Thoracic aorta (tissue), 2 donors: ENCODE data around the gene SSBP3. TPM values are rescaled to one million over a fixed set of nuclear protein-coding genes. Genes with fewer than 3 reads are reported as not detected.
"Not testable (repeated sequence)": the region's sequence is repeated elsewhere in the genome, so short reads cannot be mapped to it uniquely, and the experiment has no call there.

Experiments
- ATAC-seq: fragments of 150-250 bp; one replicate; pipeline ENCODE4 v1.8.0; 2017; ENCODE audit warnings: low read depth; ENCODE audit not compliant: insufficient number of reproducible peaks, low FRiP score
- DNase-seq: peaks from one replicate; pipeline ENCODE4 v3.0.0-alpha.2; 2020; ENCODE audit warnings: low spot score
- H3K27ac ChIP-seq, 2 donors: fragments of 200-600 bp; sonication (generic); 1 replicate in 1 of 2; 2 replicates in 1 of 2; pipeline ENCODE4 v1.5.1; 2016; ENCODE audit warnings: mild to moderate bottlenecking in 2 of 2, moderate library complexity in 2 of 2
- H3K27me3 ChIP-seq: fragments of 200-600 bp; sonication (generic); replicated peaks from 2 replicates; pipeline ENCODE4 v1.6.0; 2016; ENCODE audit warnings: mild to moderate bottlenecking; ENCODE audit not compliant: insufficient read depth
- H3K36me3 ChIP-seq: fragments of 200-600 bp; sonication (generic); one replicate; pipeline ENCODE4 v1.5.1; 2016
- H3K4me1 ChIP-seq, 2 donors: fragments of 200-600 bp; sonication (generic); 1 replicate in 1 of 2; 2 replicates in 1 of 2; pipeline versions ENCODE4 v1.5.1 to v1.6.0; 2016; ENCODE audit warnings: low read depth in 2 of 2, mild to moderate bottlenecking in 1 of 2; ENCODE audit not compliant: control insufficient read depth in 1 of 2
- H3K4me3 ChIP-seq: fragments of 200-600 bp; sonication (generic); 2 replicates; pipeline ENCODE4 v1.5.1; 2016; ENCODE audit warnings: mild to moderate bottlenecking
- H3K9me3 ChIP-seq: fragments of 200-600 bp; sonication (generic); 2 replicates; pipeline ENCODE4 v1.5.1; 2016
- total RNA-seq, 2 donors: library from RNA; depleted of rRNA; stranded (reverse); fragments of >200 nt; gene quantifications; one replicate each; pipeline versions ENCODE4 v1.1.0 to v1.2.3, GENCODE V29; 2016
- TF ChIP-seq, protein P1 (sequence below): fragments of 200-600 bp; sonication (generic); IDR thresholded peaks from one replicate; pipeline ENCODE4 v1.5.1; 2019; ENCODE audit warnings: antibody characterized with exemption

The SSBP3 gene
- total RNA-seq, 2 donors from 2014 or later: 33.4 to 87.1 TPM

DNA sequence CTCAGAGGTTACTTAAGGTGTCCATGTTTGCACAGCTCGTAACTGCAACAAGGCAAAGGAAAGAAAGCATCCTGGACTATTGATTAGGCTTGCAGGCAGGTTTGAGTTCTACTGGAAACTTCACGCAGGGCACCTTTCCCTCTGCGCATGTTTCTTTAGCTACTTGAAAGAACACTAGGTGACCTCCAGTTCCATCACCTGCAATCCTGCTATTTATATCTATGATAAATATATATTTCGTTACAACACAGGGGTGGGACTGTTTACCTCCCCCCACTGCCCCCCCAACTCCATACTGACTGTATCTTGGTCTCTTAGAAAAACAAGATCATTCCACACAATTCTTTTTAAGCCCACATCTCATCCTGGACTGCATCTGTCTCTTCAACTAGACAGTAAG lies 12.1 kb downstream of the SSBP3 start:
- ATAC-seq: no peak
- peaks cover 46% of the 10 kb centered on the region for H3K36me3 ChIP-seq

DNA sequence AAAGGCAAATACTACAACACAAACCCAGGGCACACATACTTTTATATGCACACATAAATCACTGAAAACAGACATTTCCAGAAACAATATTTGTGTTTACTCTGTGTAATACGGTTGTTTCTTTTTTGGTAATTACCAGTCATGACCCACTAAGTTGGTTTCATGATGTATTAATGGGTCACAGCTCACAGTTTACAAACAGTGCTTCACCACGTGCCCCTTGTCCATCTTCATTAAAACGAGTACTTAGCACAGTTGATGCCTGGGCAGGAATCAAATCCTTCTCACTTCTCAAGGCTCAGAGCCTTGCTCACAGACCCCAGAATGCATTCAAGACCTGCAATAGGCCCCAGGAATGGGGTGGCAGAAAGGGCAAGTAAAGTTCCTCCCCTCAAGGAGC lies 13.8 kb downstream of the SSBP3 start:
- H3K27me3 ChIP-seq: no peaks in the 10 kb centered on the region
- ATAC-seq: no peak
- no peak overlapping the region for H3K4me3 ChIP-seq
- H3K27ac ChIP-seq: no peak overlapping the region
- H3K4me1 ChIP-seq: peaks cover 9 to 21% of the 10 kb centered on the region in 2 donors
- no peak for DNase-seq
- no peaks in the 10 kb centered on the region for H3K9me3 ChIP-seq
- TF ChIP-seq, protein P1, sequence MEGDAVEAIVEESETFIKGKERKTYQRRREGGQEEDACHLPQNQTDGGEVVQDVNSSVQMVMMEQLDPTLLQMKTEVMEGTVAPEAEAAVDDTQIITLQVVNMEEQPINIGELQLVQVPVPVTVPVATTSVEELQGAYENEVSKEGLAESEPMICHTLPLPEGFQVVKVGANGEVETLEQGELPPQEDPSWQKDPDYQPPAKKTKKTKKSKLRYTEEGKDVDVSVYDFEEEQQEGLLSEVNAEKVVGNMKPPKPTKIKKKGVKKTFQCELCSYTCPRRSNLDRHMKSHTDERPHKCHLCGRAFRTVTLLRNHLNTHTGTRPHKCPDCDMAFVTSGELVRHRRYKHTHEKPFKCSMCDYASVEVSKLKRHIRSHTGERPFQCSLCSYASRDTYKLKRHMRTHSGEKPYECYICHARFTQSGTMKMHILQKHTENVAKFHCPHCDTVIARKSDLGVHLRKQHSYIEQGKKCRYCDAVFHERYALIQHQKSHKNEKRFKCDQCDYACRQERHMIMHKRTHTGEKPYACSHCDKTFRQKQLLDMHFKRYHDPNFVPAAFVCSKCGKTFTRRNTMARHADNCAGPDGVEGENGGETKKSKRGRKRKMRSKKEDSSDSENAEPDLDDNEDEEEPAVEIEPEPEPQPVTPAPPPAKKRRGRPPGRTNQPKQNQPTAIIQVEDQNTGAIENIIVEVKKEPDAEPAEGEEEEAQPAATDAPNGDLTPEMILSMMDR: no peak
- H3K36me3 ChIP-seq: peaks cover 36% of the 10 kb centered on the region

More for the DNA sequence above, 12.1 kb downstream of the SSBP3 start:
- no peak for DNase-seq
- Histone ChIP-seq H3K9me3 (no peaks in the 10 kb centered on the region), H3K27ac (no peak overlapping the region), H3K4me3 (no peak overlapping the region), H3K27me3 (no peaks in the 10 kb centered on the region), H3K4me1 (peaks cover 9 to 24% of the 10 kb centered on the region in 2 donors)
- TF ChIP-seq, protein P1: no peak

DNA sequence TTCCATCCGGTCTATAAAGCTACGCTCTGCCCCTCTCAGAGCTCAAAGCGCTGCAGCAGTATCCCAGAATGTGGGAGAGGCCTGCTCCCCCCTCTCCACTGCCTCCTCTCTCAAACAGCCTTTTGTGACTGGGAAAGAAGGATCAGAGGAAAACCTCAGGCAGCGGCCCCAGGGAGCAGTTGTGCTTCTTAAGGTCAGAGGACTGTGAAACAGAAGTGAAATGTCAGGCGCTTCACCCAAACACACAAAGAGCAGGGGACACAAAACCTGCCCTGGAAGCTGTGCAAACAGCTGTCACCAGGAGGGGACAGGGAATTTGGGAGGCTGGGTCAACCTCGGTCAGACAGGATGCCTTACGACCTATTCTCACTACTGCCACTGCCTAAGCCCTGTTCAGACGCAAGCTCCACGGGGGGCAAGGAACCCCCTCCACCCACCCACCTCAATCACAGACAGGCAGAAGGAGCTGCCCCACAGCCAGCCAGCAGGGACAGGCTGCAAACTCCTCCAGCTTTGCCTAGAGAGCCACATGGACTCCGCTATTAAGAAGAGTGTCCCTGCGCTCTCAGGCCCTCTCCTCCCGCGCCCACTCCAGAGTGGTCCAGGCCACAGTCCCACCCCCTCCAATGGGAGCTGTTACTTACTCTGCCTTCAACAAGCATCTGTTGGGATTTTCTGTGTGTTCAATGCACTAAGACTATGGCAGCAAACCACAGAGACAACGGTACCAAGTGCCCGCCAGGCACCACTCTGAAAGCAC lies 14.6 kb downstream of the SSBP3 start:
- Histone ChIP-seq H3K9me3 (no peaks in the 10 kb centered on the region), H3K27me3 (no peaks in the 10 kb centered on the region), H3K4me3 (no peak overlapping the region), H3K36me3 (peaks cover 36% of the 10 kb centered on the region), H3K4me1 (peaks cover 2 to 13% of the 10 kb centered on the region in 2 donors), H3K27ac (no peak overlapping the region)
- no peak for DNase-seq
- no peak for ATAC-seq
- TF ChIP-seq, protein P1: no peak

DNA sequence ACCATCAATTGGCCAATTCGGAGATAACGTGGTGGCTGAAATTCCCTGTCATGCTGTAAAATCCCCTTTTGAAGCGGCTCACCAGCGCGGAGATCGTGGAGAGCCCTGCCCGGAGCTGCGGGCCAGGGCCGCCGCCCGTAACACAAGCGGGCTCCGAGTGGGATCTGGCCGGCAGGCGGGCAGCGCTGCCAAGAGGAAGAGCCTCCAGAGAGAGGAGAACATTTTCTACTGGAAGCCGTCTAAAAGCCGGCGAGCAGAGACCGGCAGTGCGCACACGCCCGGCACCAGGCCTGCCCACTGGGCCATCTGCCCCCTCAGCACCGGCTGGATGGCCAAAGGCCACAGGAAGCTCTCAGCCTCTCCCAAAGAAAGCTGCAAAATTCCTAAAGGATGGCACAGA lies 15.5 kb downstream of the SSBP3 start:
- no peak overlapping the region for H3K27ac ChIP-seq
- no peak overlapping the region for H3K4me3 ChIP-seq
- TF ChIP-seq, protein P1: no peak
- H3K27me3 ChIP-seq: no peaks in the 10 kb centered on the region
- DNase-seq: no peak
- no peaks in the 10 kb centered on the region for H3K9me3 ChIP-seq
- ATAC-seq: no peak
- peaks cover 4 to 9% of the 10 kb centered on the region in 2 donors for H3K4me1 ChIP-seq
- peaks cover 36% of the 10 kb centered on the region for H3K36me3 ChIP-seq

DNA sequence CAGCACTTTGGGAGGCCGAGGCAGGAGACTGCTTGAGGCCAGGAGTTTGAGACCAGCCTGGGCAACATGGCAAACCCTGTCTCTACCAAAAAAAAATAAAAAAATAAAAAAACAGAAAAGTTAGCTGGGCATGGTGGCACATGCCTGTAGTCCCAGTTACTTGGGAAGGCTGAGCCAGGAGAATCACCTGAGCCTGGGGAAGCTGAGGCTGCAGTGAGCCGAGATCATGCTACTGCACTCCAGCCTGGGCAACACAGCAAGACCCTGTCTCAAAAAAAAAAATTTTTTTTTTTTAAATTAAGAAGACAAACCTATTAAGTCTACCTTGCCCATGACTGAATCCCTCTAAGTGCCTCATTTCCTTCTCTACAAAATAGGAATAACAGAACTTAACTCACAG lies 16.6 kb downstream of the SSBP3 start:
- not testable (repeated sequence) for H3K4me3 ChIP-seq, H3K27ac ChIP-seq, H3K27me3 ChIP-seq, DNase-seq, ATAC-seq, H3K9me3 ChIP-seq
- Histone ChIP-seq H3K36me3 (peaks cover 36% of the 10 kb centered on the region), H3K4me1 (peaks cover 11 to 19% of the 10 kb centered on the region in 2 donors)

DNA sequence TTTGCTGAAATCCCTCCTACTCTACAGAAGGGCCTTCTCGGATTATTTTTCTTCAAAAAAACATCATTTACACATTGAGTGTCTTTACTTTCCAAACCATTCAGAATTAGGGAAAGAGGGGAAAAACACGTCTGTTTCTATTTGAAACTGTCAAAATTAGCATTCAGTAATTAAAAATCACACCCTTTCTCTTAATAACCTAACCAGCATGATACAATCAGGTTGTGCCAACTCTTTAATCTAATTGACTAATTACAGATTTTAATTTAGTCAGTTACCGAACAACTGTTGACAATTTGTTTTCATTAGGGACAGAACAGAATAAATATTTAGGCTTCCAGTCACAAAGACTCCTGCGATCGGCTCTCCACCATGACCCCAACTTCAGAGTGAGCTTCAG lies 18.8 kb downstream of the SSBP3 start:
- Histone ChIP-seq H3K4me1 (peaks cover 11 to 22% of the 10 kb centered on the region in 2 donors), H3K27ac (no peak overlapping the region), H3K36me3 (peaks cover 25% of the 10 kb centered on the region), H3K27me3 (no peaks in the 10 kb centered on the region), H3K4me3 (no peak overlapping the region), H3K9me3 (no peaks in the 10 kb centered on the region)
- ATAC-seq (no peak), DNase-seq (no peak)
- TF ChIP-seq, protein P1: no peak
